Progenitor cell of endocrine pancreas (in vitro differentiated cells): ENCODE data around the gene HNRNPU. TPM values are rescaled to one million over a fixed set of nuclear protein-coding genes. Genes with fewer than 3 reads are reported as not detected.

Source experiments
- DNase-seq: peaks from one replicate; pipeline ENCODE4 v3.0.0; 2021; ENCODE audit warnings: low spot score; ENCODE audit not compliant: unreplicated experiment
- H3K27ac Mint-ChIP-seq: 2 replicates; pipeline ENCODE4 v1.8.0; 2021; ENCODE audit warnings: mild to moderate bottlenecking, moderate library complexity, mixed read lengths
- H3K27me3 Mint-ChIP-seq: 2 replicates; pipeline ENCODE4 v1.8.0; 2021; ENCODE audit warnings: mixed read lengths
- H3K36me3 Mint-ChIP-seq: 2 replicates; pipeline ENCODE4 v1.8.0; 2022; ENCODE audit warnings: mixed read lengths; ENCODE audit not compliant: insufficient read depth
- H3K4me1 Mint-ChIP-seq: 2 replicates; pipeline ENCODE4 v1.8.0; 2021; ENCODE audit warnings: low read depth, mixed read lengths
- H3K4me3 Mint-ChIP-seq: 2 replicates; pipeline ENCODE4 v1.8.0; 2021; ENCODE audit warnings: low read depth, mild to moderate bottlenecking, moderate library complexity, mixed read lengths
- H3K9me3 Mint-ChIP-seq: 2 replicates; pipeline ENCODE4 v1.8.0; 2021; ENCODE audit warnings: low read depth, mixed read lengths
- total RNA-seq: library from RNA; stranded (reverse); gene quantifications from 2 replicates; pipeline ENCODE4 v1.2.1, GENCODE V29; 2021
- TF ChIP-seq, protein P1 (sequence below): fragments of 200-600 bp; sonication (generic); IDR thresholded peaks from one replicate; pipeline ENCODE4 v1.5.0; 2021; ENCODE audit warnings: antibody characterized with exemption, mild to moderate bottlenecking; ENCODE audit not compliant: unreplicated experiment

Gene HNRNPU
- total RNA-seq, 1 donor from 2014 or later = 526 TPM

DNA sequence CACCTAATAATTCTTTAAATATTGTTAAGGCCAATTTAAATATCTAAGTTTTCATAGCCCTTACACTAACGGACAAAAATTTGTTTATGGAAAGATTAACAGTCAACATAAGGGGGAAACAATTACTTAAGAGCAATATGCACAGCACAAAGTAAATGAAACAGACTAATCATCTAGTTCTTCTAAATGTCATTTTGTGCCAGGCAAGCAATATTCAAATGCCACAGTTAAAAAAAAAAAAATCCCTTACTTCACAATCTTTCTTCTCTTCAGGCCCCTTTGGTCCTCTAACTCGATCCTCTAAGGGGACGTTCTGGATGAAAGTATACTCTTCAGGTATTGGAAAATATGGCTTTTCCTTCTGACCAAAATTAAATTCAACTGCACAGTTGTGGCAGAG, 6.6 kb downstream of the HNRNPU start:
- no peaks in the 10 kb centered on the region for H3K9me3 Mint-ChIP-seq
- DNase-seq = no peak
- peaks cover 25% of the 10 kb centered on the region for H3K4me1 Mint-ChIP-seq
- no peak overlapping the region for H3K27ac Mint-ChIP-seq
- H3K4me3 Mint-ChIP-seq = no peak overlapping the region
- H3K36me3 Mint-ChIP-seq = peaks cover 59% of the 10 kb centered on the region
- H3K27me3 Mint-ChIP-seq = no peaks in the 10 kb centered on the region
- TF ChIP-seq, protein P1, sequence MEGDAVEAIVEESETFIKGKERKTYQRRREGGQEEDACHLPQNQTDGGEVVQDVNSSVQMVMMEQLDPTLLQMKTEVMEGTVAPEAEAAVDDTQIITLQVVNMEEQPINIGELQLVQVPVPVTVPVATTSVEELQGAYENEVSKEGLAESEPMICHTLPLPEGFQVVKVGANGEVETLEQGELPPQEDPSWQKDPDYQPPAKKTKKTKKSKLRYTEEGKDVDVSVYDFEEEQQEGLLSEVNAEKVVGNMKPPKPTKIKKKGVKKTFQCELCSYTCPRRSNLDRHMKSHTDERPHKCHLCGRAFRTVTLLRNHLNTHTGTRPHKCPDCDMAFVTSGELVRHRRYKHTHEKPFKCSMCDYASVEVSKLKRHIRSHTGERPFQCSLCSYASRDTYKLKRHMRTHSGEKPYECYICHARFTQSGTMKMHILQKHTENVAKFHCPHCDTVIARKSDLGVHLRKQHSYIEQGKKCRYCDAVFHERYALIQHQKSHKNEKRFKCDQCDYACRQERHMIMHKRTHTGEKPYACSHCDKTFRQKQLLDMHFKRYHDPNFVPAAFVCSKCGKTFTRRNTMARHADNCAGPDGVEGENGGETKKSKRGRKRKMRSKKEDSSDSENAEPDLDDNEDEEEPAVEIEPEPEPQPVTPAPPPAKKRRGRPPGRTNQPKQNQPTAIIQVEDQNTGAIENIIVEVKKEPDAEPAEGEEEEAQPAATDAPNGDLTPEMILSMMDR = no peak

DNA sequence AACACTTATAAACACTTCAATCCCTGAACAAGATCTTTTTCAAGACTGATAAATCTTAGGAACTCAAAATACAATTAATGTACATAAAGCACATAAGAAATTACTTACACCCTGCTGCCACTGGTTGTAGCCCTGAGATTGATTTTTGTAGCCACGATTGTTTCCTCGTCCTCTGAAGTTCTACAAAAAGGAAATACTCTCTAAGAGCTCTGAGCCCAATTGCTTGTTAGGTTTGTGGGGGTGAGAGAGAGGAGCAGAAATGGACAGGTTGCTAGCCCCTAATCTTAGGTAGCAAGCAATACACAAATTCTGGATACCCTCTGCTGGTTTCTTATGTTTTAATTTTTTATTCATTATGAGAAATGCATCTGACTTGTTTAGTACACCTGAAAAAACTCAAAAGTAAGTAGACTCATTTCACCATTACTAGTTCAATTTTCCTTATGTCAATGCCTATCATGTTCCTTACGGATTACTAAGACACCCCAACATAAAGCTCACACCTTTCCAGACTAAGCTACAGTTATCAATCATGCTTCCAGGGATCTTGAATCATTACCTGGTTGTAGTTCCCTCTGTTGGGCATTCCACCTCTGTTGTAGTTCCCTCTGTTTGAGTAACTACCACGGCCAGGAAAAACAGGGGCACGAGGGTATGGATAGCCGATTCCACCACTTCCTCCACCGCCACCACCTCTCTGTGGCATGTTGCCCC, 9.3 kb downstream of the HNRNPU start:
- TF ChIP-seq, protein P1 = no peak
- H3K27me3 Mint-ChIP-seq = no peaks in the 10 kb centered on the region
- no peaks in the 10 kb centered on the region for H3K9me3 Mint-ChIP-seq
- H3K4me1 Mint-ChIP-seq = peaks cover 7% of the 10 kb centered on the region
- H3K4me3 Mint-ChIP-seq = no peak overlapping the region
- H3K27ac Mint-ChIP-seq = peak overlapping the region; percentile 25
- DNase-seq = no peak
- H3K36me3 Mint-ChIP-seq = peaks cover 58% of the 10 kb centered on the region

DNA sequence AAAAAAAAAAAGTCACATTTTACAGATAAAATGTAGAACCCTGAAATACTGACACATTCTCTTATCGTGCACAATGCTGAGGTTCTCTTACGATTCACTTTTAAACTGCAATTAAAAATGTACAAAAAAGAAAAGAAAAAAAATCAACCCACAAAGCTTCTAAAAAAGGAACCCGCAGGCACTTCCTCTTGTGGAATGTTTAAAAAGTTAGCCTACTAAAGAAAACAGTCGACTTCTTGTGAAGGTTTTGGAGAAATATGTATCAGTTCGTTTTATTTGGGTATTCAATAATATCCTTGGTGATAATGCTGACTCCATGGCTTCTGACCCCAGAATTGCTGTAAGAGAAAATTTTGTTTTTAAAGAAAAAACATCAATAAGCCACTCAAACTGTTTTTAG, 10.2 kb downstream of the HNRNPU start:
- Mint-ChIP-seq H3K27me3 (no peaks in the 10 kb centered on the region), H3K9me3 (no peaks in the 10 kb centered on the region), H3K36me3 (peaks cover 60% of the 10 kb centered on the region), H3K27ac (no peak overlapping the region), H3K4me1 (peaks cover 12% of the 10 kb centered on the region), H3K4me3 (no peak overlapping the region)
- no peak for DNase-seq
- TF ChIP-seq, protein P1 = no peak

DNA sequence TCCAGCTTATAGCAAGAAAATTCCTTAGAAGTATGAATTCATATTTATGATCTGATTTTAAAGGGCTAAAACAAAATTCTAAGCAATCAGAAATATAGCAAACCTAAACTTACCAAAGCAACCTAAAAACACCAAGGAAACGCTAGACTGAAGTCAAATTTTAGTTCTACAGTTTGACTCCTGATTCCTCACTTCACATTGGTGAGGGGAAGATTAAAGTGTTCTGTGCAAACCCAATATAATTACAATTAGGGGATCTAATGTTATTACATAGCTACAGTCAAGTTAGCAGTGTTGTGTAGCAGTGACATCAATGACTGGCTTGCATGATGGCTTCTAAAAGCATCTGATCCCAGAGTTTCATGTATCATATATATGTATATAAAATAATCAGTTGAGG, 11.6 kb downstream of the HNRNPU start:
- TF ChIP-seq, protein P1 = no peak
- Mint-ChIP-seq H3K27me3 (no peaks in the 10 kb centered on the region), H3K9me3 (no peaks in the 10 kb centered on the region), H3K4me3 (no peak overlapping the region), H3K4me1 (peaks cover 12% of the 10 kb centered on the region), H3K36me3 (peaks cover 50% of the 10 kb centered on the region), H3K27ac (no peak overlapping the region)
- DNase-seq = no peak

DNA sequence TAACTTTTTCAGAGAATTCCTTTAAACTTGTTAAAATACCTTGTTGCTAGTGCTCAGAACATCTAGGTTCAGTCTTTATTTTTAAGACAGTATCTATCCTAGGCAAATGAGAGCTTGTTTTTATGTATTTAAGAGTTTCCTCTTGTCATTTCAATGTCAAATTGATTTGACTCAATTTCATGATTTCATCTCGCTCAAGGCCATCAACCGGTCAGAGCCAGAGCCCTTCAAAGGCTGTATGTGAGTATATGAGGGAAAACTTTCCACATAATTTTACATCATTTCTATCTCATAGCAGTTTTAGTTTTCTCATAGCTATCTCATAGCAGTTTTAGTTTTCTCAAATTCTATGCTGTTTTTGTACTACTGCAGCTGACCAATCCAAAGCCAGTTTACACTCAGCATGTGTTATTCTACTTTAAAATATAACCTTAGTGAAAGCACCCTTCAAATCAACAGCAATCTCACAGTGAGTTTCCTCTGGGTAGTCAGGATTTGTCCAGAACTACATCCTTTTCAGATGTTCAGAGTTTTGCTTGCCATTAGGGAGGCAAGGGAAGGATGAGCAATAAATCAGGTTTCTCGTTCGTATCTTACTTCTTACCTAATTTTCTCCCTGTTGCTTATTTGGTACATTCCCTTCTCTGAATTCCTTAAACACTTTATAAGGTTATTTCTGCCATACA, 12.7 kb downstream of the HNRNPU start:
- DNase-seq = no peak
- peaks cover 46% of the 10 kb centered on the region for H3K36me3 Mint-ChIP-seq
- H3K9me3 Mint-ChIP-seq = no peaks in the 10 kb centered on the region
- H3K4me3 Mint-ChIP-seq = no peak overlapping the region
- TF ChIP-seq, protein P1 = no peak
- H3K27me3 Mint-ChIP-seq = no peaks in the 10 kb centered on the region
- peaks cover 12% of the 10 kb centered on the region for H3K4me1 Mint-ChIP-seq
- H3K27ac Mint-ChIP-seq = peak overlapping the region; percentile 72
